SK-N-SH (cell line): ENCODE measurements around the gene LNPEP. TPM values are rescaled to one million over a fixed set of nuclear protein-coding genes. Genes with fewer than 3 reads are reported as not detected.

Experiments used
- CTCF ChIA-PET: fragments of 300-600, 350-600 bp; formaldehyde crosslinking; extraction: SDS; loops from one replicate; lab custom pipeline; 2021; lab: Yijun Ruan, JAX
- POLR2A ChIA-PET: fragments of 350-600 bp; sonication (Branson Sonifier 250); formaldehyde crosslinking; extraction: SDS; loops from one replicate; lab custom pipeline; 2020; ENCODE audit warnings: antibody characterized with exemption, inconsistent platforms; lab: Yijun Ruan, JAX
- DNase-seq: peaks from one replicate; pipeline ENCODE4 v3.0.0; 2012
- H2AFZ ChIP-seq: fragments of 200-600 bp; sonication (generic); 2 replicates; pipeline ENCODE4 v1.8.1; 2016; ENCODE audit warnings: antibody characterized with exemption, mild to moderate bottlenecking, low read depth
- H3F3A ChIP-seq: fragments of 200-600 bp; sonication (generic); replicated peaks from 2 replicates; pipeline ENCODE3; 2016; ENCODE audit warnings: antibody characterized with exemption, mild to moderate bottlenecking; ENCODE audit not compliant: insufficient read depth
- H3K27ac ChIP-seq, 2 experiments: fragments of 200-500 bp in 1 of 2; fragments of 200-600 bp in 1 of 2; sonication (Bioruptor generic) in 1 of 2; sonication (generic), shearing (Covaris generic) in 1 of 2; 2 replicates each; pipeline versions ENCODE4 v1.5.1 to v1.6.1; 2014 to 2016; ENCODE audit warnings: low read depth in 2 of 2, inconsistent platforms in 1 of 2, low read length in 1 of 2, mild to moderate bottlenecking in 1 of 2, mixed read lengths in 1 of 2
- H3K27me3 ChIP-seq: fragments of 200-600 bp; sonication (generic), shearing (Covaris generic); 2 replicates; pipeline ENCODE4 v1.6.1; 2016; ENCODE audit warnings: mixed run types; ENCODE audit not compliant: insufficient read depth
- H3K36me3 ChIP-seq, 2 experiments: fragments of 200-500 bp in 1 of 2; fragments of 200-600 bp in 1 of 2; sonication (Bioruptor generic) in 1 of 2; sonication (generic) in 1 of 2; replicated peaks in 1 of 2; 2 replicates each; pipeline versions ENCODE3 to v1.5.1; 2014 to 2016; ENCODE audit warnings: low read length in 1 of 2, mild to moderate bottlenecking in 1 of 2; ENCODE audit not compliant: insufficient read depth in 2 of 2, control insufficient read depth in 1 of 2
- H3K4me1 ChIP-seq, 2 experiments: fragments of 200-500 bp in 1 of 2; fragments of 200-600 bp in 1 of 2; sonication (Bioruptor generic) in 1 of 2; sonication (generic), shearing (Covaris generic) in 1 of 2; 2 replicates each; pipeline versions ENCODE4 v1.5.1 to v1.6.1; 2014 to 2016; ENCODE audit warnings: low read depth in 1 of 2, low read length in 1 of 2, mixed run types in 1 of 2; ENCODE audit not compliant: insufficient read depth in 2 of 2, control insufficient read depth in 1 of 2
- H3K4me2 ChIP-seq: fragments of 200-600 bp; sonication (generic), shearing (Covaris generic); 2 replicates; pipeline ENCODE4 v1.6.1; 2017; ENCODE audit warnings: mixed run types
- H3K4me3 ChIP-seq, 2 experiments: fragments of 200-500 bp in 1 of 2; fragments of 200-600 bp in 1 of 2; sonication (Bioruptor generic) in 1 of 2; sonication (generic), shearing (Covaris generic) in 1 of 2; 2 replicates each; pipeline versions ENCODE4 v1.5.1 to v1.8.1; 2014 to 2016; ENCODE audit warnings: low read depth in 2 of 2, inconsistent platforms in 1 of 2, low read length in 1 of 2, mild to moderate bottlenecking in 1 of 2, mixed read lengths in 1 of 2, moderate library complexity in 1 of 2
- H3K79me2 ChIP-seq: fragments of 200-600 bp; sonication (generic); 2 replicates; pipeline ENCODE4 v1.8.1; 2017; ENCODE audit warnings: mild to moderate bottlenecking; ENCODE audit not compliant: insufficient read depth
- H3K9ac ChIP-seq: fragments of 200-600 bp; sonication (generic); 2 replicates; pipeline ENCODE4 v1.6.1; 2017; ENCODE audit warnings: mixed run types
- H3K9me2 ChIP-seq: fragments of 200-600 bp; sonication (generic); 2 replicates; pipeline ENCODE4 v1.6.1; 2017; ENCODE audit warnings: mixed run types
- H3K9me3 ChIP-seq: fragments of 200-600 bp; sonication (generic); 2 replicates; pipeline ENCODE4 v1.6.1; 2017; ENCODE audit warnings: mixed run types, mild to moderate bottlenecking, moderate library complexity
- H4K20me1 ChIP-seq: fragments of 200-600 bp; sonication (generic); 2 replicates; pipeline ENCODE4 v1.6.1; 2017; ENCODE audit warnings: mild to moderate bottlenecking, mixed run types; ENCODE audit not compliant: insufficient read depth
- CTCF ChIP-seq: fragments of 200-600 bp; sonication (generic); IDR thresholded peaks from 2 replicates; pipeline ENCODE4 v1.6.1; 2017; ENCODE audit warnings: antibody characterized with exemption, mild to moderate bottlenecking, moderate library complexity
- ELF1 ChIP-seq: IDR thresholded peaks from 2 replicates; pipeline ENCODE4 v1.4.0; 2012
- FOSL2 ChIP-seq: IDR thresholded peaks from 2 replicates; pipeline ENCODE4 v1.4.0; 2012; ENCODE audit warnings: low read depth, mild to moderate bottlenecking, moderate library complexity, borderline replicate concordance
- GABPA ChIP-seq: IDR thresholded peaks from 2 replicates; pipeline ENCODE4 v1.4.0; 2012; ENCODE audit warnings: low read depth, mild to moderate bottlenecking
- MAX ChIP-seq: IDR thresholded peaks from 2 replicates; pipeline ENCODE4 v1.4.0; 2012; ENCODE audit warnings: low read depth
- MXI1 ChIP-seq: IDR thresholded peaks from 2 replicates; pipeline ENCODE4 v1.6.1; 2012; ENCODE audit warnings: mild to moderate bottlenecking, low read depth, low read length, improper control_type of control experiment
- NFIC ChIP-seq: IDR thresholded peaks from 2 replicates; pipeline ENCODE4 v1.4.0; 2012; ENCODE audit warnings: borderline replicate concordance
- NRF1 ChIP-seq: IDR thresholded peaks from 2 replicates; pipeline ENCODE4 v1.6.1; 2012; ENCODE audit warnings: low read depth, mild to moderate bottlenecking, low read length
- PBX3 ChIP-seq: IDR thresholded peaks from 2 replicates; pipeline ENCODE4; 2012
- POLR2AphosphoS5 ChIP-seq: IDR thresholded peaks from 2 replicates; pipeline ENCODE4 v1.6.1; 2012; ENCODE audit warnings: low read depth, low read length
- RAD21 ChIP-seq: IDR thresholded peaks from 2 replicates; pipeline ENCODE4 v1.6.1; 2012; ENCODE audit warnings: mild to moderate bottlenecking, low read length
- REST ChIP-seq: IDR thresholded peaks from 2 replicates; pipeline ENCODE4 v1.6.1; 2012; ENCODE audit warnings: mild to moderate bottlenecking, low read depth, low read length, moderate library complexity
- RFX5 ChIP-seq: IDR thresholded peaks from 2 replicates; pipeline ENCODE4 v1.6.1; 2012; ENCODE audit warnings: mild to moderate bottlenecking, improper control_type of control experiment, low read length
- RXRA ChIP-seq: IDR thresholded peaks from 2 replicates; pipeline ENCODE4 v1.4.0; 2012; ENCODE audit warnings: low read depth, mild to moderate bottlenecking, borderline replicate concordance
- TAF1 ChIP-seq: IDR thresholded peaks from 2 replicates; pipeline ENCODE4 v1.6.1; 2012; ENCODE audit warnings: low read depth, mild to moderate bottlenecking, low read length, moderate library complexity, borderline replicate concordance
- USF2 ChIP-seq: fragments of 150-350 bp; IDR thresholded peaks from 2 replicates; pipeline ENCODE4 v1.6.1; 2017; ENCODE audit warnings: antibody characterized with exemption, low read length, low read depth, borderline replicate concordance
- YY1 ChIP-seq: IDR thresholded peaks from 2 replicates; pipeline ENCODE4 v1.4.0; 2012; ENCODE audit warnings: low read depth, mild to moderate bottlenecking
- ZBTB33 ChIP-seq: IDR thresholded peaks from 2 replicates; pipeline ENCODE4 v1.4.0; 2012; ENCODE audit warnings: low read depth, borderline replicate concordance
- WGBS: methylation state at CpG from one replicate; pipeline ENCODE4 v1.1.6; 2017; ENCODE audit warnings: low lambda C conversion rate; 5-methylcytosine and 5-hydroxymethylcytosine counted together
- polyA plus RNA-seq, 3 experiments: library from polyadenylated mRNA; depleted of rRNA; stranded (reverse); fragments of >200 nt; gene quantifications; 2 replicates each; pipeline ENCODE4 v1.2.3, GENCODE V29; 2012

The LNPEP gene
- polyA plus RNA-seq, 1 of the 3 experiments (the other 2 are of a cell fraction) = 4.3 TPM

GRCh38 chr5:96957254-96958049 is 21.6 kb downstream of the LNPEP start:
- CTCF ChIA-PET = interaction anchor here (1.0 to 2.4 kb wide), 2 partner anchors 185 to 205 kb away, joined by 3 to 7 read pairs; partner anchors contain the start of gene LIX1
- 95% methylated on average over 4 of the region's 4 CpGs for WGBS
- Histone ChIP-seq H3F3A (peaks cover 5% of the 10 kb centered on the region), H3K4me3 (no peak overlapping the region), H3K27me3 (no peaks in the 10 kb centered on the region), H3K36me3 (peaks cover 0 to 6% of the 10 kb centered on the region in 2 experiments), H3K79me2 (peaks cover 83% of the 10 kb centered on the region), H3K4me2 (no peak overlapping the region), H2AFZ (no peak overlapping the region), H4K20me1 (no peaks in the 10 kb centered on the region), H3K9me2 (no peaks in the 10 kb centered on the region), H3K9ac (no peak overlapping the region), H3K4me1 (peaks cover 2 to 12% of the 10 kb centered on the region in 2 experiments; a peak in 3 of 4 replicates), H3K27ac (no peak overlapping the region), H3K9me3 (peaks cover 7% of the 10 kb centered on the region; the same call in 1 of the 2 replicates)
- TF ChIP-seq ZBTB33 (no peak), FOSL2 (no peak), GABPA (no peak), CTCF (no peak), POLR2AphosphoS5 (no peak), RAD21 (no peak), MAX (no peak), TAF1 (no peak), RXRA (no peak), RFX5 (no peak), REST (no peak), YY1 (no peak), USF2 (no peak), NRF1 (no peak), ELF1 (no peak), NFIC (no peak), MXI1 (no peak), PBX3 (no peak)
- POLR2A ChIA-PET = no interaction called here
- DNase-seq = no peak
